ENCODE measurements around the gene SUN3. TPM values are rescaled to one million over a fixed set of nuclear protein-coding genes. Genes with fewer than 3 reads are reported as not detected.

Gene SUN3
- total and polyA plus RNA-seq, 2 of the 13 experiments (the other 11 are each of a cell fraction or from before 2014, with no cell fraction given) = not detected

DNA sequence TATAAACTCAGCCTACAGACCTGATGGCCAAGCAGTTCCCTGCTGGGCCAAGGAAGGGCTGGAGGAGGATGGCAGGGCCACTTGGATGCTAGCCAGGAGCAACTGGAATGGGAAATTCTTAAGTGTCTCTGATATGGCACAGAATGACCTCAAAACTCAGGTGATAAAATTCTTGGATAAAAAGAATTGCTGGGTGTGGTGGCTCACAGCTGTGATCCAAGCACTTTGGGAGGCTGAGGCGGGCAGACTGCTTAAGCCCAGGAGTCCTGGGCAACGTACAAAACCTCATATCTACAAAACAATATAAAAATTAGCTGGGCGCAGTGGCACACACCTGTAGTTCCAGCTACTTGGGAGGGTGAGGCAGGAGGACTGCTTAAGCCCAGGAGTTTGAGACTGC is 66.6 kb downstream of the SUN3 start (continued):
- TF ChIP-seq, protein P1, sequence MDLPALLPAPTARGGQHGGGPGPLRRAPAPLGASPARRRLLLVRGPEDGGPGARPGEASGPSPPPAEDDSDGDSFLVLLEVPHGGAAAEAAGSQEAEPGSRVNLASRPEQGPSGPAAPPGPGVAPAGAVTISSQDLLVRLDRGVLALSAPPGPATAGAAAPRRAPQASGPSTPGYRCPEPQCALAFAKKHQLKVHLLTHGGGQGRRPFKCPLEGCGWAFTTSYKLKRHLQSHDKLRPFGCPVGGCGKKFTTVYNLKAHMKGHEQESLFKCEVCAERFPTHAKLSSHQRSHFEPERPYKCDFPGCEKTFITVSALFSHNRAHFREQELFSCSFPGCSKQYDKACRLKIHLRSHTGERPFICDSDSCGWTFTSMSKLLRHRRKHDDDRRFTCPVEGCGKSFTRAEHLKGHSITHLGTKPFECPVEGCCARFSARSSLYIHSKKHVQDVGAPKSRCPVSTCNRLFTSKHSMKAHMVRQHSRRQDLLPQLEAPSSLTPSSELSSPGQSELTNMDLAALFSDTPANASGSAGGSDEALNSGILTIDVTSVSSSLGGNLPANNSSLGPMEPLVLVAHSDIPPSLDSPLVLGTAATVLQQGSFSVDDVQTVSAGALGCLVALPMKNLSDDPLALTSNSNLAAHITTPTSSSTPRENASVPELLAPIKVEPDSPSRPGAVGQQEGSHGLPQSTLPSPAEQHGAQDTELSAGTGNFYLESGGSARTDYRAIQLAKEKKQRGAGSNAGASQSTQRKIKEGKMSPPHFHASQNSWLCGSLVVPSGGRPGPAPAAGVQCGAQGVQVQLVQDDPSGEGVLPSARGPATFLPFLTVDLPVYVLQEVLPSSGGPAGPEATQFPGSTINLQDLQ (CRISPR knock-in tag; IDR thresholded peaks at IDR 0.05) = no peak
- TF ChIP-seq, protein P2, sequence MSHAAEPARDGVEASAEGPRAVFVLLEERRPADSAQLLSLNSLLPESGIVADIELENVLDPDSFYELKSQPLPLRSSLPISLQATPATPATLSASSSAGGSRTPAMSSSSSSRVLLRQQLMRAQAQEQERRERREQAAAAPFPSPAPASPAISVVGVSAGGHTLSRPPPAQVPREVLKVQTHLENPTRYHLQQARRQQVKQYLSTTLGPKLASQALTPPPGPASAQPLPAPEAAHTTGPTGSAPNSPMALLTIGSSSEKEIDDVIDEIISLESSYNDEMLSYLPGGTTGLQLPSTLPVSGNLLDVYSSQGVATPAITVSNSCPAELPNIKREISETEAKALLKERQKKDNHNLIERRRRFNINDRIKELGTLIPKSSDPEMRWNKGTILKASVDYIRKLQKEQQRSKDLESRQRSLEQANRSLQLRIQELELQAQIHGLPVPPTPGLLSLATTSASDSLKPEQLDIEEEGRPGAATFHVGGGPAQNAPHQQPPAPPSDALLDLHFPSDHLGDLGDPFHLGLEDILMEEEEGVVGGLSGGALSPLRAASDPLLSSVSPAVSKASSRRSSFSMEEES (CRISPR knock-in tag; IDR thresholded peaks at IDR 0.05) = no peak

DNA sequence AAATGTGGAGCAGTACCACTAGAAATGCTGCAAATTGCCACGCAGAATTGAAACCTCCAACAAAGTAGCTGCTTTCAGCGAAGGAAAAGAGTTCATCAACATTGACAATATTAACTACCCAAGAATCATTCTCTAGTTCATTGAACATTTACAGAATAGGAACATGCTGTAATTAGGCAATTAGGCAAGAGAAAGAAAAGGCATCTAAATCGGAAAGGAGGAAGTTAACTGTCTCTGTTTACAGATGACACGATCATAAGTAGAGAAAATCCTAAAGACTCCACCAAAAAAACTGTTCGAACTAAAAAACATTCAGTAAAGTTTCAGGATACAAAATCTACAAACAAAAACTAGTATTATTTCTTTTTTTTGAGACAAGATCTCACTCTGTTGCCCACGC is 71.8 kb downstream of the SUN3 start:
- ChIA-PET CTCF (ENCODE audit: low intra/inter-chr PET ratio, low total read pairs) (no interaction called here), POLR2A (no interaction called here)
- FAIRE-seq (no peak), ATAC-seq (no peak), DNase-seq (ENCODE audit: low spot score) (no peak)
- Histone ChIP-seq H4K20me1 (ENCODE audit: insufficient read depth, low read length) (no peaks in the 10 kb centered on the region), H3K4me2 (ENCODE audit: low read depth, low read length) (no peak overlapping the region), H3K4me3 (replicated peaks in 1 of 3; ENCODE audit: insufficient read depth in 1 of 3, low read depth in 2 of 3, low read length in 3 of 3) (no peak overlapping the region), H2AFZ (ENCODE audit: low read length) (no peak overlapping the region), H3K79me2 (ENCODE audit: insufficient read depth, low read length) (no peaks in the 10 kb centered on the region), H3K27me3 (ENCODE audit: control insufficient read depth in 1 of 2, insufficient read depth in 2 of 2, low read length in 2 of 2) (no peaks in the 10 kb centered on the region), H3K9me3 (ENCODE audit: low read length) (no peaks in the 10 kb centered on the region), H3K4me1 (ENCODE audit: insufficient read depth, low read length) (peaks cover 2% of the 10 kb centered on the region), H3K27ac (ENCODE audit: extremely low read length, insufficient read depth, low read length) (no peak overlapping the region), H3K9ac (ENCODE audit: insufficient read depth, low read depth, low read length) (no peak overlapping the region), H3K36me3 (replicated peaks in 1 of 2; ENCODE audit: control insufficient read depth in 1 of 2, insufficient read depth in 2 of 2, low read length in 2 of 2) (peaks cover 0 to 3% of the 10 kb centered on the region in 2 experiments; a peak in 1 of 5 replicates)
- no TSS peak for BruUV-seq (replicated peaks)
- intact Hi-C loops (cut with micrococcal nuclease; ENCODE audit: unreplicated experiment) = no loop called here
- in situ Hi-C loops (cut with HindIII; ENCODE audit: extremely low pct_ligation_motif_present, low pct_unique_long_range_greater_than_20kb) = no loop called here
- TF ChIP-seq ZNF510 (CRISPR knock-in tag; IDR thresholded peaks at IDR 0.05; ENCODE audit: low read depth) = no peak
- TF ChIP-seq MYC (CRISPR knock-in tag; IDR thresholded peaks at IDR 0.05; ENCODE audit: borderline replicate concordance) = no peak
- TF ChIP-seq, protein P3, sequence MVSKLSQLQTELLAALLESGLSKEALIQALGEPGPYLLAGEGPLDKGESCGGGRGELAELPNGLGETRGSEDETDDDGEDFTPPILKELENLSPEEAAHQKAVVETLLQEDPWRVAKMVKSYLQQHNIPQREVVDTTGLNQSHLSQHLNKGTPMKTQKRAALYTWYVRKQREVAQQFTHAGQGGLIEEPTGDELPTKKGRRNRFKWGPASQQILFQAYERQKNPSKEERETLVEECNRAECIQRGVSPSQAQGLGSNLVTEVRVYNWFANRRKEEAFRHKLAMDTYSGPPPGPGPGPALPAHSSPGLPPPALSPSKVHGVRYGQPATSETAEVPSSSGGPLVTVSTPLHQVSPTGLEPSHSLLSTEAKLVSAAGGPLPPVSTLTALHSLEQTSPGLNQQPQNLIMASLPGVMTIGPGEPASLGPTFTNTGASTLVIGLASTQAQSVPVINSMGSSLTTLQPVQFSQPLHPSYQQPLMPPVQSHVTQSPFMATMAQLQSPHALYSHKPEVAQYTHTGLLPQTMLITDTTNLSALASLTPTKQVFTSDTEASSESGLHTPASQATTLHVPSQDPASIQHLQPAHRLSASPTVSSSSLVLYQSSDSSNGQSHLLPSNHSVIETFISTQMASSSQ (IDR thresholded peaks at IDR 0.05; ENCODE audit: low read depth) = no peak
- TF ChIP-seq, protein P3 (CRISPR knock-in tag; IDR thresholded peaks at IDR 0.05; ENCODE audit: borderline replicate concordance) = no peak
- TF ChIP-seq, protein P4, sequence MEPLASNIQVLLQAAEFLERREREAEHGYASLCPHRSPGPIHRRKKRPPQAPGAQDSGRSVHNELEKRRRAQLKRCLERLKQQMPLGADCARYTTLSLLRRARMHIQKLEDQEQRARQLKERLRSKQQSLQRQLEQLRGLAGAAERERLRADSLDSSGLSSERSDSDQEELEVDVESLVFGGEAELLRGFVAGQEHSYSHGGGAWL (CRISPR knock-in tag; IDR thresholded peaks at IDR 0.05) = no peak
- TF ChIP-seq RXRB (CRISPR knock-in tag; IDR thresholded peaks at IDR 0.05; ENCODE audit: borderline replicate concordance) = no peak
- no peak for TF ChIP-seq ZNF75D (CRISPR knock-in tag; IDR thresholded peaks at IDR 0.05; ENCODE audit: borderline replicate concordance)
- TF ChIP-seq MIXL1 (CRISPR knock-in tag; IDR thresholded peaks at IDR 0.05) = no peak
- TF ChIP-seq MBD4 (IDR thresholded peaks at IDR 0.05; ENCODE audit: borderline replicate concordance, low read length) = no peak
- 86% methylated on average over 6 of the region's 6 CpGs for WGBS (ENCODE audit: low lambda C conversion rate)

All from HepG2 (cell line).